ENCODE data around the gene RASL12. TPM values are rescaled to one million over a fixed set of nuclear protein-coding genes. Genes with fewer than 3 reads are reported as not detected.

The RASL12 gene
- total and polyA plus RNA-seq, 2 of the 4 experiments (the other 2 are of a cell fraction), result 0.18 to 0.22 TPM

- ATAC-seq (ENCODE audit: low read depth) (no peak), DNase-seq (no peak)
- Histone ChIP-seq H3K9ac (ENCODE audit: low read depth, low read length) (no peak overlapping the region), H2AFZ (replicated peaks; ENCODE audit: low read length, poor library complexity) (no peak overlapping the region), H2BK120ac (ENCODE audit: low read depth, low read length) (no peak overlapping the region), H3K79me1 (ENCODE audit: low read depth in 1 of 2, low read length in 2 of 2) (no peaks in the 10 kb centered on the region), H3K18ac (ENCODE audit: low read depth, low read length) (no peak overlapping the region), H3K4ac (ENCODE audit: low read depth, low read length) (no peak overlapping the region), H4K20me1 (ENCODE audit: insufficient read depth, low read length) (no peaks in the 10 kb centered on the region), H2AK9ac (replicated peaks; ENCODE audit: low read depth, low read length, poor library complexity) (no peak overlapping the region), H4K91ac (ENCODE audit: insufficient read depth, low read depth, low read length) (no peak overlapping the region), H2AK5ac (ENCODE audit: low read depth, low read length) (no peak overlapping the region), H3K4me1 (ENCODE audit: control insufficient read depth, insufficient read depth, low read length) (peaks cover 8% of the 10 kb centered on the region; the same call in 1 of the 2 replicates), H4K8ac (ENCODE audit: low read depth in 2 of 2, low read length in 2 of 2) (no peak overlapping the region), H3K27ac (ENCODE audit: insufficient read depth, low read length) (no peak overlapping the region), H2BK5ac (ENCODE audit: low read depth, low read length, poor library complexity, severe bottlenecking) (no peak overlapping the region), H2BK15ac (ENCODE audit: low read depth, low read length) (no peak overlapping the region), H3K36me3 (ENCODE audit: control insufficient read depth, insufficient read depth, low read length) (no peaks in the 10 kb centered on the region), H3K23ac (ENCODE audit: low read depth, low read length) (no peak overlapping the region), H3K56ac (ENCODE audit: extremely low read depth, insufficient read depth, low read length) (no peak overlapping the region), H2BK20ac (ENCODE audit: low read depth, low read length) (no peak overlapping the region), H4K5ac (ENCODE audit: low read depth, low read length) (no peak overlapping the region), H3K9me3 (ENCODE audit: control insufficient read depth, insufficient read depth, low read length) (peaks cover 5% of the 10 kb centered on the region; the same call in 1 of the 2 replicates), H3K4me2 (ENCODE audit: low read depth, low read length) (no peak overlapping the region), H3K4me3 (ENCODE audit: insufficient read depth, low read depth, low read length) (no peak overlapping the region), H3K14ac (replicated peaks; ENCODE audit: low read depth, low read length) (no peak overlapping the region), H3K9me1 (ENCODE audit: insufficient read depth, low read length) (peaks cover 4% of the 10 kb centered on the region; the same call in 1 of the 2 replicates), H3K27me3 (ENCODE audit: control insufficient read depth, insufficient read depth, low read length) (peaks cover 14% of the 10 kb centered on the region)
- in situ Hi-C loops (cut with MboI; ENCODE audit: low sequenced_read_pairs) (no loop called here), intact Hi-C loops (cut with micrococcal nuclease) (no loop called here), dilution Hi-C loops (cut with HindIII; ENCODE audit: low sequenced_read_pairs, unreplicated experiment) (no loop called here)
- ChIA-PET CTCF (no interaction called here), POLR2A (ENCODE audit: unreplicated experiment) (no interaction called here)
- TF ChIP-seq CTCF (conservative IDR thresholded peaks at IDR 0.05; ENCODE audit: low read depth, low read length) (no peak), USF2 (IDR thresholded peaks at IDR 0.05; ENCODE audit: low read depth, low read length) (no peak), CHD1 (IDR thresholded peaks at IDR 0.05; ENCODE audit: low read depth, low read length) (no peak), RCOR1 (IDR thresholded peaks at IDR 0.05; ENCODE audit: insufficient replicate concordance, low read length) (no peak), MXI1 (IDR thresholded peaks at IDR 0.05; ENCODE audit: borderline replicate concordance, low read depth, low read length) (no peak), POLR2A (IDR thresholded peaks at IDR 0.05; ENCODE audit: low read depth, low read length) (no peak), SMC3 (IDR thresholded peaks at IDR 0.05; ENCODE audit: low read depth, low read length) (no peak), NFE2L2 (IDR thresholded peaks at IDR 0.05; ENCODE audit: low read depth, low read length) (no peak), MAZ (IDR thresholded peaks at IDR 0.05; ENCODE audit: borderline replicate concordance, low read depth, low read length) (no peak), BHLHE40 (IDR thresholded peaks at IDR 0.05; ENCODE audit: low read depth, low read length) (no peak), RFX5 (IDR thresholded peaks at IDR 0.05; ENCODE audit: low read depth, low read length) (no peak), FOS (IDR thresholded peaks at IDR 0.05; ENCODE audit: low read depth, low read length) (no peak), ELK1 (IDR thresholded peaks at IDR 0.05; ENCODE audit: borderline replicate concordance, low read depth, low read length) (no peak)
- BruUV-seq (replicated peaks), result no TSS peak
- WGBS, 2 experiments (ENCODE audit: extremely low coverage in 2 of 2, insufficient read length in 1 of 2), result 43% methylated on average over 1 of the region's 4 CpGs; no CpG with 5 or more reads in 1 of the 2 experiments
These were observed 7.7 kb downstream of the RASL12 start for GRCh38 chr15:65059931-65060596.

All from IMR-90 (cell line).